HG03442 (cell line): ENCODE results near the gene CHRNE.
"Not testable (repeated sequence)": the region's sequence is repeated elsewhere in the genome, so short reads cannot be mapped to it uniquely, and the experiment has no call there.

Experiments used
- ATAC-seq: cut with Tn5 transposase; IDR thresholded peaks from one replicate; pipeline ENCODE4 v1.9.1; 2021; ENCODE audit warnings: mild to moderate bottlenecking, moderate library complexity; ENCODE audit not compliant: unreplicated experiment

CHRNE gene

DNA sequence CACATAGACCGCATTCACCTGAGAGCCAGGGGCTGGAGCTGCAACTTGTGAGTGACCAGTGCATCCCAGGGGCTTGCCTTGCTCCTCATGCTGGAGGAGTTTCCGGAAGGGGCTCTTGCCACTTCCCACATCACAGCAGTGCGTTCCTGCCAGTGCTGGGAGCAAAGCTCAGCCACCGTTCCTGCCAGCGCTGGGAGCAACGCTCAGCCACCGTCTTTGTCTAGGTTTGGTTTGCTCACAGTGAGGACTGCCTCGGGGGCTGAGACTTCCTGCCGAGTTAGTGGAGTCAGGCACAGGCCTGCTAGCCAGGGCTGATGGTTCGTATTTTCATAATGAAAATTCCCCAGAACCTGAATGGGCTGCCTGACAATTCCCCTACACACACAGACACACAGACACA, 5.4 kb upstream of the CHRNE start:
- no peak for ATAC-seq

DNA sequence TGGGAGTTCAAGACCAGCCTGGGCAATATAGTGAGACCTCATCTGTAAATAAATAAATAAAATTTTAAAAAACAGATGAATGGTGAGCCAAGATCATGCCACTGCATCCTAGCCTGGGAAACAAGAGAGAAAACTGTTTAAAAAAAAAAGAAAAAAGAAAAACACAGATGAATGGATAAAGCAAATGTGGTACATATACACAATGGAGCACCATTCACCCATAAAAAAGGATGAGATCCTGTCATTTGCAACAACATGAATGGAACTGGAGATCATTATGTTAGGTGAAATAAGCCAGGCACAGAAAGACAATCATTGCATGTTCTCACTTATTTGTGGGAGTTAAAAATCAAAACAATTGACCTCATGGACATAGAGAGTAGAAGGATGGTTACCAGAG, 3.7 kb upstream of the CHRNE start:
- not testable (repeated sequence) for ATAC-seq

DNA sequence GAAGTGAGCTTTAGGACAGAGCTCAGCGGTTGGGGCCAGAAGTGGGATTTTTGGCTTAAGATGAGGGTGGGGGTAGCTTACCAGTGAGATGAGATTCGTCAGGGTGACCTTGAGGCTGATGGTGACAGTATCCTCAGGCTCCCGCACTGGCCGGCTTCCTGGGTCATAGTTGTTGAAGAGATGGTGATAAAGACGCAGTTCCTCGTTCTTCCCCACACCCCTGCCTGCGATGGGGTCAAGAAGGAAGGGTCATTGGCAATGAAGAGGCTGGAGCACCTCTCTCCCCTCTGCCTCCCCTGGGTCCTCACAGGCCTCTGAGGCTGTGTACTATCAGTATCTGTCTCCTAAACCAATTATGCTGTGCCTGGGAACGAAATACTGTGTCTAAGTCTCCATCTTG, 358 bp downstream of the CHRNE start:
- ATAC-seq = no peak

DNA sequence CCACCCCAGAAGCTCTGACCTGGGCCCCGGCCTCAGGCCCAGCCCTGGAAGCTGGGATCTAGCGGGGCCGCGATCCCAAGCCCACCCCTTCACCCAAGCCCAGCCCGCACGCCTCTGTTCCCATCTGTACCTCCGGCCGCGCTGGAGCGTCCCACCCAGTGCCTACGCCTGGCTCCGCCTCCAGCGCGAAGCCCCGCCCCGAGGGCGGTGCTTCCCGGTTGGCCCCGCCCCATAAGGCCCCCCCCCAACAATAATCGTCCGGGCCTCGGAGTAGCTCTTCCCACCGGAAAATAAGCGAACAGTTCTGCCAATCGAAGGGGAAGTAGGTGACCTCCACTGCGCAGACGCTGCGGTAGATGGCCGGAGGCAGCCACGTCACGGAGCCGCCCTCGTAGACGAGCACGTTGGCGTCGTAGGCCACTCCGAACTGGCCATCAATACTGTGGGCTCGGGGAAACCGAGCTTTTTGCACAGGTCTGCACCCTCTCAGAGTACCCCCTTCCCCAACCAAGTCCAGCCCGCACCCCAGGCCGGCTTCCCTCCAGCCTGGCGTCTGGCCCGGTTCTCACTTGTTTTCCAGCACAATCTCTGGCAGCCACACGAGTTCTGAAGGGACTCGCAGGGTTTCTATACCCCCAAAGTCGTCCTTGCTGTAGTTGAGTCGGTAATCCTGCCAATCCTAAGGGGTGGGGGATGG, 1.1 kb downstream of the CHRNE start:
- ATAC-seq = no peak

DNA sequence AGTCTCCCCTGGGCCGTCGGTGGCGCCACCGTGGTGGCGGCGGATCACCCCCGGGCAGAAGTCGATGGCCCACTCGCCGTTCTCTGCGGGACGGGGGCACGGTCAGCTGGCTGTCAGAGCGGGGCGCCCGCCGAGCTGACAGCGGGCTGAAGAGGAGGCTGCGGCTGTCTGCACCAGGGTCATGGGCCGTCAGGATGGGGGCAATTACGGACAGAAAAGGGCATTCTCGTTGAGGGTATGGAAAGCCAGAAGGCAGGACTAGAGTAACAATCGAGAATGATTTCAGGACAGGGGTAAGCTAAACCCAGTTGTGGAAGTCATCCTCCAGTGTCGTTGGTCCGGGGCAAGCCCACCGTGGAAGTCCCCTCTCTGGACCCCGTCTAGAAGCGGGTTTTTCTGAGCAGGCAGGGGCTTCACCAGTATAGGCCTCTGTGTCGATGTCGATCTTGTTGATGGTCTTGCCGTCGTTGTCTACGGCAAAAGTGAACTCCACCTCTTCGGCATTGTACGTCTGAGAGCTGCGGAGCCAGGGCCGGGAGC, 1.7 kb downstream of the CHRNE start:
- ATAC-seq = no peak

DNA sequence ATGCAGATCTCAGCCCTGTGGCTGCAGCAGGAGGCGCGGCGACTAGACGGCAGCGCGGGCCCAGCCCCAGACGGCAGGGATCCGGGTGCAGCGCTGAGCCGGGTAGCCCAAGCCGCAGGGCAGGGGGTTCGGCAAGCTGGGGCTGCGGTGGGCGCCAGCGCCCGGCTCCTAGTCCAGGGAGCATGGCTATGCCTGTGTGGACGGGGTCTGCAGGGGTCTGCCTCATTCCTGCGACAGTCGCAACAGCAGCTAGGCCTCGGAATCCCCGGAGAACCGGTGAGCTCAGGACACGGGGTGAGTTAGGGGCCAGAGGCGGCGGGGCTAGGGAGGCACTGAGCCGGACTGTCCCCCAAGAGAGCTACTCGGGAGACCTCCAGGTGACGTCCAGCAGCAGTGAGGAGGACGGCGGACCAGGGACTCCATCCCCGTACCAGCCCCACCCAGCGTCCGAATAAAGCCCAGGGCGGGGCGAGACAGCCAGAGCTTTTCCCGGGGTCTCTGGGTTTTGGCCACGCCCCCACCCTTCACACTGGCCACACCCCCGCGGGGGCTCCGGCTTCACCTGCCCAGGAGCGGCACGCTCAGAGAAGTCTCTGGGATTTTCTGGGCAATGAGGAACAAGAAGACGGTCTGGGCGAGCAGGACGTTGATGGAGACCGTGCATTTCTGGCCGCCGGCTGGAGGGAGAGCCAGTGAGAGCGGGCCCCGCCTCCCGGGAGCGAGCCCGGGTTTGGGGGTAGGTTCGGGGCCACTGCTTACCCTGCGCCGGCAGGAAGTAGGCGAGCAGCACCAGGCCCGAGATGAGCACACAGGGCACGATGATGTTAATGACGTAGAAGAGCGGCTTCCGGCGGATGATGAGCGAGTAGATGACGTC, 2.4 kb downstream of the CHRNE start:
- no peak for ATAC-seq

DNA sequence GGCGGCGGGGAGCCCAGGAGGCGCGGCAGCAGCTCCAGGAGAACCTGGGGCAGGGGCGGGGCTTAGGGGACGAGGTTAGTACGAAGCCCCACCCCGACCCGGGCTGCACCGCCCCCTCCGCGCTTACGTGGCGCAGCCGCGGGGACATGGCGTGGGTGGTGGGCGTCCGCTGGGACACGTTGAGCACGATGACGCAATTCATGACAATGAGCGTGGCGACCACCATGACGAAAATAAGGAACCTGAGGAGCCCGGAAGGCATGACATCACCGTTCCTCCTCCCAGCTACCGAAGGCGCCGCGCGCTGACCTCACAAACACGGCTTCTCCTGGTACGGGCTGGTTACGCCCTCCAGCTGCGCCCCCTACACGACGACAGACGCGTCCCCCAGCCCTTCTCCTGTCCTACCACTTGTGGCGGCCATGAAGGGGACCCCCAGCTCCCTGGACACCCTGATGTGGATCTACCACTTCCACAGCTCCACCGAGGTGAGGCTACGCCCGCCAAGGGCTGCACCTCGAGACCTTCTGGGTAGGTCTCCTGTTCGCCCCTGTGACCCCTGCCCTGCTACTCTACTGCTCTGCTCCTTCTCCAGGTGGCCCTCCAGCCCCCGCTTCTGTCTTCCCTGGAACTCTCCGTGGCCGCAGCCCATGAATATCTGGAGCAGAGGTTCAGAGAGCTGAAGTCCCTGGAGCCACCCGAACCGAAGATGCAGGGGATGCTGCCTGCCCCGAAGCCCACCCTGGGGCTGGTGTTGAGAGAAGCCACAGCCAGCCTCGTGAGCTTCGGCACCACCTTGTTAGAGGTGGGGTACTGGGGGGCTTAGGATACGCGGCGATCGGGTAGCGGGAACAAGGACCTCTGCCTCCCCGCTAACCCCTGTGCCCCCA, 3.3 kb downstream of the CHRNE start, which contains the start of gene C17orf107:
TSS of gene C17orf107 (plus strand) at position 196 of the 890 bp plus-strand sequence. CDS start at position 423, 227 bp downstream.
- ATAC-seq = no peak

DNA sequence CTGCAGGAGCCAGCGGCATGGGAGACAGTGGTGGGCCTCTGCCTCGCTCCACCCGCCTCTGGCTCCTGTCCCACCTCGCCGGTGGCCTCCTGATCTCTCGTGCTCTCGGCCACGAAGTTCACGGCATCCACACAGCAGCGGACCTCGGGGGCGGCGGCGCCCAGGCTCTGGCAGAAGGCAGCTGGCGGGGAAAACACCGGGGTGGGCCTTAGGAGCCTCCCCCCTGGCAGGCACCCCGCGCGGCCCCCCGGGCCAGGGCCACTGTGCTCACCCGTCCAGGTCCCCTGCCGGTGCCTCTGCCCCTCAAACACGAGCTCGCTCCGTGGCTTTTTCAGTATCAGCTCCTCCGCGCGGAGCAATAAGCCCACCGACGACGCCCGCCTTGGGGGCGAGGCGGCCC, 4.0 kb downstream of the CHRNE start:
- no peak for ATAC-seq

DNA sequence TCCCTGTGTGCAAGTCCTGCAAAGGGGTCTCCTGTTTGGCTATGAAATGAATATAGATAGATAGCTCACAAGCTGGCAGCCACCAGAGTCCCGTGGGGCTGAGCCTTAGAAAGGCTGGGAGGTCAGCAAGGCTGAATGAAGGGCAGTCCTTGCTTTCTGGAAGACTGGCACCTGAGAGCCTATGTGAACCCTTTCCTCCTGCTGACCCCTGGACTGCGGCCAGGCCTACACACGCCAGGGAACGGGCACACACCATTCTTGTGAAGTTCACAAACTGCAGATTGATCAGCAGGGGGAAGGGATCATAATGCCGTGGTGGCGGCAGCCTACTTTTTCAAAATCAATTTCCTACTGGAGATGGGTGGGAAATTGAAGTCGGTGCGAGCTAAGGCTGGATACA, 4.5 kb downstream of the CHRNE start:
- no peak for ATAC-seq

DNA sequence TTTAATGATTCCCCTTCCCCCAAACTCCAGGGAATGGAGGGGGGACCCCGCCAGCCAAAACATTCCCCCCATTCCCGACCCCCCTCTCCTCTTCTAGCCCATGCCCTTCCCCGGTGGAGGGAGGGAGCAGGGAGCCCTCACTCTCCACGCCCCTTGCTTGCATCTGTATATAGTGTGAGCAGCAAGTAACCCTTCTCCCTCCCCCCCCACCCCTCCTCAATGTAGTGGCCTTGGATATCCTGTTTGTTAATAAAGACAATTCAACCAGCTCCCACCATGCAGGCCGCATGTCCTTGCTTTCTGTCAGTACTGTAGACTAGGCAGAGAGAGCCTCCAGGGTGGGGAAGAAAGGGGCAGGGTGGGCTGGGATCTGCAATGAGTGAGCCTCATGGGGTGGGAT, 5.1 kb downstream of the CHRNE start:
- ATAC-seq = no peak

DNA sequence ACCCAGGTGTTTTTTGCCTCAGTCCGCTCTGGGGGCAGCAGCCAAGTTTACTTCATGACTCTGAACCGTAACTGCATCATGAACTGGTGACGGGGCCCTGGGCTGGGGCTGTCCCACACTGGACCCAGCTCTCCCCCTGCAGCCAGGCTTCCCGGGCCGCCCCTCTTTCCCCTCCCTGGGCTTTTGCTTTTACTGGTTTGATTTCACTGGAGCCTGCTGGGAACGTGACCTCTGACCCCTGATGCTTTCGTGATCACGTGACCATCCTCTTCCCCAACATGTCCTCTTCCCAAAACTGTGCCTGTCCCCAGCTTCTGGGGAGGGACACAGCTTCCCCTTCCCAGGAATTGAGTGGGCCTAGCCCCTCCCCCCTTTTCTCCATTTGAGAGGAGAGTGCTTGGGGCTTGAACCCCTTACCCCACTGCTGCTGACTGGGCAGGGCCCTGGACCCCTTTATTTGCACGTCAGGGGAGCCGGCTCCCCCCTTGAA, 5.7 kb downstream of the CHRNE start:
- no peak for ATAC-seq

DNA sequence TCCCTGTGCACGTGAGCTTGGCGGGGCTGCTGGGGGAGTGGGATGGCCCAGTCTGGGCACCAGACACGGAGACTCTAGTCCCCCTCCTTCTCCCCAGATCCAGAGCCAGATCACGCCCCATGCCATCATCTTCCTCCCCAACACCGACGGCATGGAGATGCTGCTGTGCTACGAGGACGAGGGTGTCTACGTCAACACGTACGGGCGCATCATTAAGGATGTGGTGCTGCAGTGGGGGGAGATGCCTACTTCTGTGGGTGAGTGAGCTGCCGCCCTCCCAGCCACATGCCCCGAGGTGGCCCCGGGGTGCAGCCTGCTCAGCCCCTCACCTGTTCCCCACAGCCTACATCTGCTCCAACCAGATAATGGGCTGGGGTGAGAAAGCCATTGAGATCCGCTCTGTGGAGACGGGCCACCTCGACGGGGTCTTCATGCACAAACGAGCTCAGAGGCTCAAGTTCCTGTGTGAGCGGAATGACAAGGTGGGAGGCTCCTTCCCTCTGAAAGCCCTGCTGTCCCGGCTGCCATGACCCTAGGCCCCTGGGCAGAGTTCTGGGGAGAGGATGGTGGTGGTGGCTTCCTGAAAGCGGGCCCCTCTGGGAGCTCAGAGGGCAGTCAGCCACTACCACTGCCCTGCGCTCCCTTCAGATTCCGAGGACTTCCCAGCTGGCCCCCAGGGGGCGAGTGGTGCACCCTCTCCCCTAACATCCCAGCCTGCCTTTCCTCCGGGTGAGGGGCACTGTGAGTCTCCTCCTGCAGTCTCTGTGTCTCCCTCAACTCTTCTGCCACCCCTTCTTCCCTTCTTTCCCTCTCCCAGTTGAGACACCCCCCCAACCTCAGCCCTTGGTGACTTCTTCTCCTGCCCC, 6.3 kb downstream of the CHRNE start:
- ATAC-seq = no peak

DNA sequence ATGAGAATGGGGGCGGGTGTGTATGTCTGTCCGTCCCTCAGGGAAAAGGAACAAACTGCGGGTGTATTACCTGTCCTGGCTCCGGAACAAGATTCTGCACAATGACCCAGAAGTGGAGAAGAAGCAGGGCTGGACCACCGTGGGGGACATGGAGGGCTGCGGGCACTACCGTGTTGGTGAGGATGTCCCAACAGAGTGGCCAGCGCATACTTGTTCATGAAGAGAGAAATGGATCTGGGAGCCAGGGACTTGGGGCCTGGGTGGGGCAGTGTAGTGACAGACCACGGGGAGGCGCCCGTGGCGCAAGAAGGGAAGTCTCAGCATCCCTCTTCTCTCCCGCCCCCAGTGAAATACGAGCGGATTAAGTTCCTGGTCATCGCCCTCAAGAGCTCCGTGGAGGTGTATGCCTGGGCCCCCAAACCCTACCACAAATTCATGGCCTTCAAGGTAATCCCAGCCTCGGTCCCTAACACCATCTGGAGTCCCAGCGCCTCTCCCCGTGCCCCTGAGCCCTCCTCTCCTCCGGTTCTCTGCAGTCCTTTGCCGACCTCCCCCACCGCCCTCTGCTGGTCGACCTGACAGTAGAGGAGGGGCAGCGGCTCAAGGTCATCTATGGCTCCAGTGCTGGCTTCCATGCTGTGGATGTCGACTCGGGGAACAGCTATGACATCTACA, 7.1 kb downstream of the CHRNE start:
- no peak for ATAC-seq

DNA sequence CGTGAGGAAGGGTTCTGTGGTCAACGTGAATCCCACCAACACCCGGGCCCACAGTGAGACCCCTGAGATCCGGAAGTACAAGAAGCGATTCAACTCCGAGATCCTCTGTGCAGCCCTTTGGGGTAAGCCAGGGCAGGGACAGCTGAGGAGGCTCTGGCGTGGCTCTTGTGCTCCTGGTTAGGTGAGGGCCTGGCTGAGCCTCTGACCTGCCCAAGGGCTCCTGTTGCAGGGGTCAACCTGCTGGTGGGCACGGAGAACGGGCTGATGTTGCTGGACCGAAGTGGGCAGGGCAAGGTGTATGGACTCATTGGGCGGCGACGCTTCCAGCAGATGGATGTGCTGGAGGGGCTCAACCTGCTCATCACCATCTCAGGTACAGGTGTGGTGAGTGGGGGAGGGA, 7.8 kb downstream of the CHRNE start:
- no peak for ATAC-seq

DNA sequence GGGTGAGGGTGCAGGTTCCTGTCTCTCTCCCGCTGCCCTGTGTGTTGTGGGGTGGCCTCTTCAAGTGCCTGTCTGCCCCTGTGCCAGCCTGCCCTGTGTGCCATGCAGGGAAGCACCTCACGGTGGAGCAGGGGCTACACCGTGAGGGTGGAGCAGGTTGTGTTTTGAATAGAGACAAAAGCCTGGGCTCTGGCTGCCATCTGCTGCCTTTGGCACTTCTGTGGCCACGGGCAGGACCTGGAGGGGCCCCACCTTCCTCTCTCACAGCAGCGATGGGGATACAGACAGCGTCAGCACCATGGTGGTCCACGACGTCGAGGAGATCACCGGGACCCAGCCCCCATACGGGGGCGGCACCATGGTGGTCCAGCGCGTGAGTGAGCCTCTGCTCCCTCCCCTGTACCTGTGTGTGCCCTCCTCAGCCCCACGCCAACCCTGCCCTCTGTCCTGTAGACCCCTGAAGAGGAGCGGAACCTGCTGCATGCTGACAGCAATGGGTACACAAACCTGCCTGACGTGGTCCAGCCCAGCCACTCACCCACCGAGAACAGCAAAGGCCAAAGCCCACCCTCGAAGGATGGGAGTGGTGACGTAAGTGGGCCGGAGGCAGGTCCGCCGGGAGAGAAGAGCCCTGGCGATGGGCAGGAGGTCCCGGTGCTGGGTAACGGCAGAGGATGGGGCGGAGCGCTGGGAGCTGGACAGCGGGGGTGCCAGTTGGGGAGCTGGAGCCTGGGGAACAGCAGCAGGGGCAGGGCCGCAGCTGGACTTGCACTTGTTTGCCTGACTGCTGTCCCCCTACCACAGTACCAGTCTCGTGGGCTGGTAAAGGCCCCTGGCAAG, 9.0 kb downstream of the CHRNE start:
- no peak for ATAC-seq

DNA sequence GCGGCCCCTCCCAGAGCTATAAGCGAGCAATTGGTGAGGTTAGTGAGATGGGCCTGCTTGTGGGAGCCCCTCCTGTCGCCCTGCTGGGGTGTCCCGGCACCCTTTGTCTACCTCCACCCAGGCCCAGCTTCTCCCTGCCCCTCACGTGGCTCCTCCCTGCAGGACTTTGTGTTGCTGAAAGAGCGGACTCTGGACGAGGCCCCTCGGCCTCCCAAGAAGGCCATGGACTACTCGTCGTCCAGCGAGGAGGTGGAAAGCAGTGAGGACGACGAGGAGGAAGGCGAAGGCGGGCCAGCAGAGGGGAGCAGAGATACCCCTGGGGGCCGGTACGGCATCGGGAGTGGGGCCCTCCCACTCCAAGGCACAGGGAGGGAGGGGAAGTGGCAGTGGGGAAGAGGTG, 9.6 kb downstream of the CHRNE start:
- no peak for ATAC-seq

DNA sequence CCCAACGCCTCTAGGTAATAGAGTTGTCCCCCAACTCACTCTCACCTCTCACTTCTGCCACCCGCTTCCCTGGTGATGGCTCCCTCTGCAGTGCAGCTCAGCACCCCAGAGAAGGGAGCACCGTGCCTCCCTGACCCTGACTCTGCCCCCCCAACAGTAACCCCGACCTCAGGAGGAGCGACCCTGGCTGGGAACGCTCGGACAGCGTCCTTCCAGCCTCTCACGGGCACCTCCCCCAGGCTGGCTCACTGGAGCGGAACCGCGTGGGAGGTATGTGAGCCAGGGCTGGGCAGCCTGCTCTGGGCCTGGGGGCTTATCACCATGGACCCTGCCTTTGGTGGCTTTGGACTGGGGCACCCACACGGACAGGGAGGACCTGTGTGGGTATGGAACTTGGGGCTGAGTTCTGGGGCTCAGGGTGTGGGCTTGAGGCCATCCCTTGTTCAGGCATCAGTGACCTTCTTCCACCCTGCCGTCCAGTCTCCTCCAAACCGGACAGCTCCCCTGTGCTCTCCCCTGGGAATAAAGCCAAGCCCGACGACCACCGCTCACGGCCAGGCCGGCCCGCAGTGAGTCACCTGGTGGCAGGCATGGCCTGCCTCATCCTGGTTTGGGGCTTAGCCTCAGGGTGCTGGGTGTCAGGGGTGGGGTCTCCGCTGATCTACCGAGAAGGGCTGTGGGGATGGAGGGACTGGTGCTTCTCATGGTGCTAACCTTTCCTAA, 10.2 kb downstream of the CHRNE start:
- ATAC-seq = no peak
